ENCODE measurements around the gene FAM222A. TPM values are rescaled to one million over a fixed set of nuclear protein-coding genes. Genes with fewer than 3 reads are reported as not detected.

The FAM222A gene
- polyA plus RNA-seq, 3 donors, result 0.34 to 2.1 (median 1.7) TPM

DNA sequence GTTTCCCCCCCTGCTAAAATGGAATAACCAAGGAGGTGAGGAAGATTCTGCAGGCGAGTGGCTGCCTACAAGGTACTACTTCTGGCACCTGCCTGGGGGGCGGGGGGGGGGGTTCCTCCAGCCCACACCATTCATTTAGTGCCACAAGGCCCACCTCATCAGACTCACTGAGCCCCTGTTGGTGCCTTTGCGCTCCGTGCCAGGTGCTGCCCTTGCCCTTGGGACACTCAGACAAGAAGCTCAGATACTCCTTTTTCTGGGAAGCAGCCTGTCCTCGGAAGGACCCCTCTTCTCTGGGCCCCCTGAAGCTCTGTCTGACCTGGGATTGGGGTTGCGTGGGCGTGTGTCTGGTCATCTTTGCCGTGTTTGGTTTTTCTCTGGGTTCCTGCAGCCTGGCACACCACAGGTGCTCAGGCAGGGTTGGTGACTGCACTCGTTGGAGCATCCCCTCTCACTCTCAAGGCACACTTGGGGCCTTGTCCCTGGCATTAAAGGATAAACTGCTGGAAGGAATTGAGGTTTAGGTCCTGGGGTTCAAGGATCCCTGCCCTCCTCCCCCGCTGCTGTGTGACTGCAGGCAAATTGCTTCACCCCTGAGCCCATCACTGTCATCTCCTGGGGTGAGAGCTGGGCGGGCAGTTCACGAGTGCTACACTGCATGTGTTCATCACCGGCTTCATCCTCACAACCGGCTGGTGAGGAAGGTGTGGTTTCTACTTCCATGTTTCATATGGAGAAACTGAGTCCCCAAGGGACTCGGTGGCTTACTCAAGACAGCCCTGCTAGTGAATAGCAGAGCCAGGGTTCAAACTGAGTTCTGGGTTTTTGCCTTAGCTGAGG lies 16.9 kb downstream of the FAM222A start:
- 78 to 89% (median 81%) methylated on average over 15 of the region's 15 CpGs for WGBS, 3 donors

DNA sequence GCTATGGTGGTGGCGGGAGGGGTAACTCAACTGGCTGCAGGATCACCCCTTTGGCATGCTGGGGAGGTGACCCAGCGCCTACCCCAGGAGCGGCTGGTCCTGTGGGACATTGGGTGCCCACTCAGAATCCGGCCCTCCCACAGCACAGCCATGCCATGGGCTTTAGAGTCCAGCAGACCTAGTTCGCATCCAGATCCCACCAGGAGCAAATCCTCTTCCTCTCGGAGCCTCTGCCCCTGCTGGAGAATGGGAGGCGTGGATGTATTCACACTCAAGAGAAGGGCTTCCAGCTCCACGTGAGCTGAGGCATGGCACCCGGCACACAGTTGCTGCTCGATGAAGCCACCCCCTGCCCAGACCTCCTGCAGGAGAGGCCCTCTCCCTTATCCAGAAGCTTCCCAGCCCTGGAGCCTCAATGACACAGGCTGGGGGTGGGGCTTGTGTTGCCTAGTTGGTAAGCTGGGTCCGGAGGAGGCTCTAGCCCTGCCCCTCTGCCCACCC lies 17.7 kb downstream of the FAM222A start:
- WGBS, 3 donors, result 84 to 88% (median 84%) methylated on average over 11 of the region's 11 CpGs
- H3K27ac ChIP-seq (ENCODE audit: low read depth, low read length), result no peak overlapping the region

More for the DNA sequence above, 16.9 kb downstream of the FAM222A start:
- no peak overlapping the region for H3K27ac ChIP-seq (ENCODE audit: low read depth, low read length)

GRCh38 chr12:109731806-109732205 lies 18.2 kb downstream of the FAM222A start:
- H3K27ac ChIP-seq (ENCODE audit: low read depth, low read length), result no peak overlapping the region
- 84 to 90% (median 87%) methylated on average over 7 of the region's 7 CpGs for WGBS, 3 donors

- H3K27ac ChIP-seq (ENCODE audit: low read depth, low read length), result no peak overlapping the region
- WGBS, 3 donors, result 75 to 80% (median 75%) methylated on average over 21 of the region's 21 CpGs
Measured at GRCh38 chr12:109732321-109733305, 19.0 kb downstream of the FAM222A start.

DNA sequence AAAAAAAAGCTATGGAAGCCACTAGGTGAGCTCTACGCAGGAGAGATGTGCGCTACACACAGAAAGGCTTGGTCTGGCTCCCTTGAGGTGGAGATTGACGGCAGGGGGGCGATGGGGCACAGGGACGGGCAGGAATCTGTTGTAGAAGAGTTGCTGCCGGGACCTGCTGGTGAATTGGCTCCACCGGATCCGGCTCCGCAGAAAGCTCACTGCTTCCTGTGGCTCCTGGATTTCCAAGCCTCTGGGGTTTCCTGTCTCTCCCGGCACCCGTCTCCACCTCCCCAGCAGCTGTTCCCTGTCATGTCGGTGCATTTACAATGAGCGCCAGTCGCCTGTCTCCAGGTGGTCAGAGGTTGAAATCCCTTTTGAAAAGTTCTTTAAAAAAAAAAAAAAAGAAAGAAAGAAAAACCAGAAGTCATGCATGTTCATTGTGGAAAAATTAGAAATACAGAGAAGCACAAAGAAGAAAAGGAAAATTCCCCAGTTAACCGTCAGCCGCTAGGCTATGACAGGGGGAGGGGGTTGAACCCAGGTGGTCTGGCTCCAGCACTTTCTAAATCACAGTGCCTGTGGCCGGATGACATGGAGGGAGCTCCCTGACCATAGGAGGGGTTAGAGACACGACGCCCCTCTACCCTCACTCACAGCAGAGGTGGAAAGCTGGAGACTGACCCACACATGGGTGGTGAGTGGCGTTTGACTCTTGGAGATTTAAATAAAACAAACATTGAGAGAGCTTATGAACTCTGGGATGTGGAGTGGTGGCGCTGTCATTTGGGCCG lies 20.8 kb downstream of the FAM222A start:
- WGBS, 3 donors, result 15 to 65% (median 22%) methylated on average over 22 of the region's 22 CpGs
- H3K27ac ChIP-seq (ENCODE audit: low read depth, low read length), result no peak overlapping the region

GRCh38 chr12:109735051-109735521 lies 21.5 kb downstream of the FAM222A start:
- 52 to 80% (median 53%) methylated on average over 12 of the region's 12 CpGs for WGBS, 3 donors
- no peak overlapping the region for H3K27ac ChIP-seq (ENCODE audit: low read depth, low read length)

DNA sequence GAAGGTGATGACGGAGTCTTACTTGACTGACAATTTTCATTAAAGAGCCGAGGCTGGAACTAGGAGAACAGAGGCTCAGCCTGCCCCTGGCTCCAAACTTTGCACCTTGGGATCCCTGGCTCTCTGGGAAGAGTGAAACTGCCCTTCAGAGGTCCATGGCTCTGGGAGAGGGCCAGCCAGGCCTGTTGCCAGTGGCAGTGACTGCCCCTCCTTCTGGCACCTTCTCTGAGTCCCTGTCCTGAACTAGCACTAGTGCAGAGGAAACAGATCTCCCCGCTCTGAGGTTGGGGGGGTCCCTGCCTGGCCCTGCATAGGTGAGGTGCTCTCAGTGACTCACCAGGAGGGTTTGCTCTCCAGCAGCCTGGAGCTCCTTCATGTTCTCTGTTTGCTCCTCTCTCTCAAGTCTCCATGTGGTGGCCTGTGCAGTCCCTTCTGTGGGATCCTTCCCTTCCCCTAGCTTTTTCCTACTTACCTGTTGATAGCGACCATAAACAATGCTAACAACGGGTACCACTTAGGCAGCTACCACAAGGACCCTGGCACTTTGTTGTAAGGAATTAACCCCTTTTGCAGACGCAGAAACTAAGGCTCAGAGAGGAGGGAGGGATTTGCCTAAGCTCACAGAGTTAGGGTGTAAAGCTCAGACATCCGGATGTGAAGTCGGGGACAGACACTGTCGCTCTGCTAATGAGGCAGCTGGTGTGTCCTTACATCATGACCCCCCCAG lies 22.4 kb downstream of the FAM222A start:
- WGBS, 3 donors, result 55 to 69% (median 61%) methylated on average over 9 of the region's 9 CpGs
- no peak overlapping the region for H3K27ac ChIP-seq (ENCODE audit: low read depth, low read length)

DNA sequence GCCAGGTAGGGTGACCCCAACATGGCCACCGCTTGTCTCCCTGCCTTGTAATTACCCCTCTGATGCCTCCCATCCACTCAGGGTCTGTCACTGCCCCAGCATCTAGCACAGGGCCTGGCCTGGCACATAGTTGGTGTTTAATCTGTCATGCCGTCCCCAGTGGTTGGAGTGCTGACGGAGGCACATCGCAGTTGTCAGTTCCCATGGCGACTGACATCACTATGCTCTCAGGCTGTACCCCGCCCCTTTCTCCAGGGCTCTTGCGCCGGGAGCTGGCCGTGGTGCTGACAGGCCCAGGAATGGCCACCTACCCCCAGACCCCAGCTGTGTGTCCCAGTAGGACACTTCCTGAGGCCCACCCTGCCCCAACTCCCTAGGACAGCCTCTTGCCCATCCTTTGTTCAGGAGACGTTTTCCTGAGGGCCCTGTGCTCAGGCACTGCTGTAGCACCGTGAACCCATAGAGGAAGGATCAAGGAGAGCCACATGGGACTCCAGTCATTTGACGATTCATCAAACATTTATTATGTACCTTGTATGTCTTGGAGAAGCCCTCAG lies 23.0 kb downstream of the FAM222A start:
- WGBS, 3 donors, result 23 to 57% (median 28%) methylated on average over 12 of the region's 12 CpGs
- H3K27ac ChIP-seq (ENCODE audit: low read depth, low read length), result no peak overlapping the region

- 3 to 50% (median 8%) methylated on average over 1 of the region's 1 CpG for WGBS, 3 donors
- H3K27ac ChIP-seq (ENCODE audit: low read depth, low read length), result no peak overlapping the region
Measured at GRCh38 chr12:109737126-109737525, 23.5 kb downstream of the FAM222A start.

DNA sequence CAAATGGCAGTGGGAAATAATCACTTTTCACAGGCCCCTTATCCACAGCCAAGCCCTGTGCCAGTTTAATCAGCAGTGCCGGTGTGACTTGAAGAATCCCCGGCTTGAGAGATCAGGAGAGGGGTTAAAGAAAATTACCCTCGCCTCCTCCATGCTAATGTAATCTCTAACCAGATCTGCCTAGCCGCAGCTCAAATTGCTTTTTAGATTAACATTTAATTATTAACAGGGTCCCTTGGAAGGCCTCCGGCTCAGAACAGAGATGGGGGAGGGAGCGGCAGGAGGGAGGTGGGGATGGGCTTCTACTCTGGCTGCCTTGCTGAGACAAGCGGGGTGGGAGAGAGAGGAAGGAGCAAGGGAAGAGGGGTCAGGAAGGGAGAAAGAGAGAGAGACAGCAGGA lies 24.0 kb downstream of the FAM222A start:
- H3K27ac ChIP-seq (ENCODE audit: low read depth, low read length), result no peak overlapping the region
- WGBS, 3 donors, result 33 to 72% (median 68%) methylated on average over 7 of the region's 7 CpGs

DNA sequence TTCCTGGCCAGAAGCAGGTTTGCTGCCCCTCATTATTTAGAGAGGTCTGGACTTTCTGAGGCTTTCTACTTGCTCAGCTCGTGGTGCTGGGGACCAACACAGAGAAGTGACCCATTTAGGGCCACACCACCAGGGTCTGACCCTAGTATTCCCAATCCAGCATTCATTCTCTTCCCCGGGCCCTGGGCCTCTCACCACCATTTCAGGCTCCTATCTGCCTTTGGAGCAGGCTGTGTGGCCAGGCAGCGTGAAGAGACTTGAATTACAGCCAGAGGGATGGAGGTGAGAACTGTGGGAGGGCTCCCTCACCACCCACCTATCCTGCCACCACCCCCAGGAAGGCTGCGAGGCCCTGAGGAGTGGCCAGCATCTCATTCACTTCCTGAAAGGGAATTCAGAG lies 24.6 kb downstream of the FAM222A start:
- 56 to 84% (median 57%) methylated on average over 4 of the region's 4 CpGs for WGBS, 3 donors
- no peak overlapping the region for H3K27ac ChIP-seq (ENCODE audit: low read depth, low read length)

GRCh38 chr12:109738878-109739665 lies 25.4 kb downstream of the FAM222A start:
- 86 to 91% (median 90%) methylated on average over 6 of the region's 6 CpGs for WGBS, 3 donors
- no peak overlapping the region for H3K27ac ChIP-seq (ENCODE audit: low read depth, low read length)

- 25 to 41% (median 38%) methylated on average over 18 of the region's 18 CpGs for WGBS, 3 donors
- H3K27ac ChIP-seq (ENCODE audit: low read depth, low read length), result no peak overlapping the region
Measured at GRCh38 chr12:109739747-109740693, 26.4 kb downstream of the FAM222A start.

DNA sequence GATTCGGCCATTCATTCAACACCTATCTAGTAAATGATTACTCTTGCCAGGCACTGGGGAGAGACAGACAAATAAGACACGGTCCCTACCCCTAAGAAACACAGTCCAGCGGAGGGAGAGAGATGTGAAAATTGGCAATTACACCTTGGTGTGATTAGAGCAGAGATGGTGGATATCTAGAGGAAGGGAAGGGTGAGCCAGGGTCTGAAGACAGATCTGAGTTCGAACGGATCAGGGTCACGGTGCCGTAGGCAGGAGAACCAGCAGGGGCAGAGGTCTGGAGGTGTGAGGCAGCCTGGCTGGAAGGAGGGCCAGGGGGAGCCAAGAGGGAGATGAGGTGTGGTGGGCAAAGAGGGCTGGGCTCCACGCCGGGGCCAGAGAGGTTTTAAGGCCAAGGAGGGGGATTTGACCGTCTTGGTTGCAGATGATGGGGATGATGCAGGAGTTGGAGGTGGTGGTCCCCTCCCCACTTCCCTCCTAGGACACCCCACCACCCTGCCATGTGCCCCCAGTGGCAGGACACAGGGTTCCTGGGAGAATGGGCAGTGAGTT lies 27.1 kb downstream of the FAM222A start:
- H3K27ac ChIP-seq (ENCODE audit: low read depth, low read length), result no peak overlapping the region
- 76 to 90% (median 87%) methylated on average over 10 of the region's 10 CpGs for WGBS, 3 donors

DNA sequence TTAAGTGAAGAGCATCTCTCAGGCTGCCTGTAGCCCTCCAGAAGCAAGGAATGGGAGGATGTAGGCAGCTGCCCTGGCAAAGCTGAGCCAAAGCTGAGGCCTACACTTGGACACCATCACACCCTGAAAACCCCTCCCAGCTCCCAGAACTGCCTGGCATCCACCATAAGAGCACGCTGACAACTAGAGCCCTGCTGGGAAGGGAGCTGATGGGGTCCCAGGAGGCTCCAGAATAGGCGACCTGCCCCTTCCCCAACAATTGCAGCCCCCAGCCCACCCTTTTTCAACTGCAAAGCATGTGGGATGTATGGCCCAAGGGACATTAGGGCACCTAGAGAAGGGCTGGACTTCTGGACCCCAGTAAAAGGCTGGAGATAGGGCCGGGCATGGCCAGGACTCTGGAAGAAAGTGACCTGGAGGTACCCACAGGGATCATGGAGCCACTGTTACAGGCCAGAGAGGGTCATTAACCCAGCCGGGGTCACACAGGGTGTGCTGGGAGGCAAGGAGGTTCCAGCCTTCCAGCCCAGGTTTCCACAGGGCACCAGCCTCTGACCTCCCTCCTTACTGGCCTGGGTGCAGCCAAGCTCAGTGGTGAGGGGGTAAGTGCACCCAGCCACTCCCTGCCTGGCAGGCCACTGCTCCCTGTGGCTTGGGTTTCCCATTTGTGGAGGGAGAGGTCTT lies 27.8 kb downstream of the FAM222A start:
- no peak overlapping the region for H3K27ac ChIP-seq (ENCODE audit: low read depth, low read length)
- WGBS, 3 donors, result 82 to 89% (median 88%) methylated on average over 4 of the region's 4 CpGs
